ENCODE measurements around the gene RPL15.
"Not testable (repeated sequence)": the region's sequence is repeated elsewhere in the genome, so short reads cannot be mapped to it uniquely, and the experiment has no call there.

Gene RPL15

GRCh38 chr3:23874359-23875112 is 42.4 kb upstream of the RPL15 start:
- no peak for TF ChIP-seq CTCF (IDR thresholded peaks at IDR 0.05; ENCODE audit: insufficient read depth, low read depth, low read length, missing control alignments)
- DNase-seq (ENCODE audit: low read depth) = no peak
- H3K4me3 ChIP-seq (ENCODE audit: low read depth, low read length) = no peak overlapping the region

- H3K4me3 ChIP-seq (ENCODE audit: low read depth, low read length) = no peak overlapping the region
- TF ChIP-seq CTCF (IDR thresholded peaks at IDR 0.05; ENCODE audit: insufficient read depth, low read depth, low read length, missing control alignments) = no peak
- no peak for DNase-seq (ENCODE audit: low read depth)
Measured at GRCh38 chr3:23875113-23875725, 41.7 kb upstream of the RPL15 start.

- no peak for DNase-seq (ENCODE audit: low read depth)
- no peak for TF ChIP-seq CTCF (IDR thresholded peaks at IDR 0.05; ENCODE audit: insufficient read depth, low read depth, low read length, missing control alignments)
Measured at GRCh38 chr3:23876923-23877322, 40.0 kb upstream of the RPL15 start.

GRCh38 chr3:23877329-23877980 is 39.5 kb upstream of the RPL15 start:
- no peak for TF ChIP-seq CTCF (IDR thresholded peaks at IDR 0.05; ENCODE audit: insufficient read depth, low read depth, low read length, missing control alignments)
- no peak overlapping the region for H3K4me3 ChIP-seq (ENCODE audit: low read depth, low read length)
- DNase-seq (ENCODE audit: low read depth) = no peak

More at GRCh38 chr3:23876923-23877322, 40.0 kb upstream of the RPL15 start:
- H3K4me3 ChIP-seq (ENCODE audit: low read depth, low read length) = no peak overlapping the region

- TF ChIP-seq CTCF (IDR thresholded peaks at IDR 0.05; ENCODE audit: insufficient read depth, low read depth, low read length, missing control alignments) = no peak
- no peak for DNase-seq (ENCODE audit: low read depth)
- no peak overlapping the region for H3K4me3 ChIP-seq (ENCODE audit: low read depth, low read length)
Measured at GRCh38 chr3:23879485-23879884, 37.4 kb upstream of the RPL15 start.

- DNase-seq (ENCODE audit: low read depth) = no peak
Measured at GRCh38 chr3:23880703-23881339, 36.1 kb upstream of the RPL15 start.

GRCh38 chr3:23881993-23882392 is 34.9 kb upstream of the RPL15 start:
- H3K4me3 ChIP-seq (ENCODE audit: low read depth, low read length) = not testable (repeated sequence)

More at GRCh38 chr3:23880703-23881339, 36.1 kb upstream of the RPL15 start:
- H3K4me3 ChIP-seq (ENCODE audit: low read depth, low read length) = no peak overlapping the region
- no peak for TF ChIP-seq CTCF (IDR thresholded peaks at IDR 0.05; ENCODE audit: insufficient read depth, low read depth, low read length, missing control alignments)

More at GRCh38 chr3:23881993-23882392, 34.9 kb upstream of the RPL15 start:
- not testable (repeated sequence) for DNase-seq (ENCODE audit: low read depth)
